ENCODE measurements around the gene CCNA2.
A peak's percentile ranks its signal among the peaks of the same experiment; 100 is the strongest.

The CCNA2 gene

GRCh38 chr4:121823505-121824170, at the start of gene CCNA2:
CCNA2 (minus strand) TSS chr4:121823883; CDS start chr4:121823628, 255 bp downstream.
- DNase-seq, result peak; percentile 97 to 98

- peak; percentile 99 for DNase-seq
These were observed 46.4 kb upstream of the CCNA2 start, which contains the start of gene BBS7 for GRCh38 chr4:121869841-121870822. BBS7 (minus strand) TSS chr4:121870474; CDS start chr4:121870313, 161 bp downstream.

DNA sequence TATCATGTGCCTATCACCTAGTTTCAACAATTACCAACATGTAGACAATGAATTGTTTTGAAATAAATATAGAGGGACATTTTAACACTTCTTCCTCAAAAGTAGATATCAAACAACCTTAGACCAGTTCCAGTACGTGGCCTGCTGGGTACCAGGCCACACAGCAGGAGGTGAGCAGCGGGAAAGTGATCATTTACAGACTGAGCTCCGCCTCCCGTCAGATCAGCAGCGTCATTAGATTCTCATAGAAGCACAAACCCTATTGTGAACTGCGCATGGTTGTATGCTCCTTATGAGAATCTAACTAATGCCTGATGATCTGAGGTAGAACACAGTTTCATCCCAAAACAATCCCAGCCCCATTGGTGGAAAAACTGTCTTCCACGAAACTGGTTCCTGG, 40.1 kb upstream of the CCNA2 start:
- no peak for DNase-seq

GRCh38 chr4:121861426-121861825, 37.7 kb upstream of the CCNA2 start:
- no peak for DNase-seq

- DNase-seq, result no peak
These were observed 36.4 kb upstream of the CCNA2 start for GRCh38 chr4:121860121-121860520.

GRCh38 chr4:121851354-121851753, 27.7 kb upstream of the CCNA2 start:
- no peak for DNase-seq

GRCh38 chr4:121846662-121847061, 23.0 kb upstream of the CCNA2 start:
- no peak for DNase-seq

DNA sequence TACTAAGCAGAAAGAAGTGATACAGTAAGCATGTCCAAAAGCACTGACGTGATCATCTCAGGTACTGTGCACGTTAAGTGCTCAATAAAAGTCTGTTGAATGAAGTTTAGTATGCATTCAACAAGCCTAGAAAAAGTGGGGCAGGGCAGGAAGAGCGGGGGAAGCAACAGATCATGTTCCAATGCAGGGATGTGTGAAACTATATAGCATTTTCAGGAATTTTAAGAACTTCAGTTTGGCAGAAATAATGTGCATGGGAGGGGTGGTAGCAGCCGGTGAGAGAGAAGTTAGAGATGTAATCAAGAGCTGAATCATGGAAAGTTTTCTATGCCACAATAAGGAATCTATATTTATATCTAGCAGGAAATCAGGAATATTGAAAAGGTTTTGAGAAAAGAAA, 19.2 kb upstream of the CCNA2 start:
- DNase-seq, result no peak

GRCh38 chr4:121838136-121838535, 14.5 kb upstream of the CCNA2 start:
- no peak for DNase-seq

- no peak for DNase-seq
These were observed 5.8 kb upstream of the CCNA2 start for GRCh38 chr4:121829511-121829910.

DNA sequence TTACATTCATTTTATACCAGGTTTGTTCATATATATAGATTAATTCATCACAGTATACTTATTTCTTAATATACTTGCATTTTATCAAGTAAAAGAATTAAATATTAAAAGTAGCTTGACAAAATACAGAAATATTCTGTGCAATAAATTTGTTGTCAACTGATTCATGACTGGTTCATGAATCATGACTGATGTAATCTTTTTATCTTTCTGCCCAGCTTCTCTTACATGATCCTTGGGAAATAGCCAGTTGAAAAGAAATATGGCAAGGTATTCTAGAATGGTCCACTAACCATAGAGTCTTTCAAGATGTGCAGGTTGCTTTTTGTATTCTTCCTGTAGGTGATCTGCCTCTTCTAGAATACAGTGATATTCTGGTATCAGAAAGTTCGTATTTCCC, 4.2 kb upstream of the CCNA2 start:
- DNase-seq, result no peak

DNA sequence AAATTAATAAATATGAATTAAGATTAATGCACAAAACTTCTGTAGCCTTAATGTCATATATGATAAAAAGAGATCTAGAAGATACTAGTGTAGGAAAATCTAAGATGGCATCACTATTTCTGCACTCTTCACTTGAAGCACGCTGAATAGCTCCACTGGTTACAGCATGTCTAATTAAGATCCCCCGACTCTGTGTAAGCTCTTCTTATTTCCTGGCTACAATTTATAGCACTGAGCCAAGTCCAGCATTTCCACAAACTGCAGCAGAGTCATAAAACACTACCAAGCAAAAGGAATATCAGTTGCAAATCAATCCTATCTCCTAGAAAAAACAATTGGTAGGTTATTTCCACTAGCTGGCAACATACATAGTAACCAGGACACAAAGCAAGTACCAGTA, 1.3 kb upstream of the CCNA2 start:
- no peak for DNase-seq

GRCh38 chr4:121824171-121824527, 466 bp upstream of the CCNA2 start:
- DNase-seq, result no peak

DNA sequence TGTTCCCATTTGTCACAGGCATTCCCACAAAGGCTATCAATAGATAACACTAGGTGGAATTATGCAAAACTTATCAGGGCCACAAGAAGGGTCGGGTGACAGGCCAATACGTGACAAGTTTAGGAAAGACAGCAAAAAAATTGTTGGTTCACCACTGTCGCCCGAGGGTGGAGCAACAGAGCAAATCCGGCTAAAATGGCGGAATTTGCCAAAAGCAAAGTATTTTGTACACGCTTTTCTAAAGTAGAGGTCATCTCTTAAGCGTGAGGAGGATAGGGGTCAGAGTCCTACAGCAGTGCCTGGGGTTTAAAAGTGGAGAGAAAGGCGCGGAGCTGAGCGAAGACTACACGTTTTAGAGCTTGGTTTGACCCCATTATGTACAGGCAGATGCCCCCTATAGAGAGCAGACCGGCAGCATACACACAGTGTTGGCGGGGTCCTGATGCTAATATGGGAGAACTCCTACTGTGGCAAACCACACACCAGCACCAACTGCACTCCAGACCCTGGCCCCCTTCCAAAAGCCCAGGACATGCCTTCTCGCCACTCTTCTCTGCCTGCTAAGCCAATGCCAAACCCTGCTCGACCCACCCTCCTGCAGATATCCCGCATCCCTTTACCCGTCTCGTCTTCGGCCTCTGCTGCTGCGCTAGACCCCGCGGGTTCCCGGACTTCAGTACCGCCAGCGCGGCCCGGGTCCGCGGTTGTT, 733 bp downstream of the CCNA2 start:
- peak; percentile 59 to 62 for DNase-seq

DNA sequence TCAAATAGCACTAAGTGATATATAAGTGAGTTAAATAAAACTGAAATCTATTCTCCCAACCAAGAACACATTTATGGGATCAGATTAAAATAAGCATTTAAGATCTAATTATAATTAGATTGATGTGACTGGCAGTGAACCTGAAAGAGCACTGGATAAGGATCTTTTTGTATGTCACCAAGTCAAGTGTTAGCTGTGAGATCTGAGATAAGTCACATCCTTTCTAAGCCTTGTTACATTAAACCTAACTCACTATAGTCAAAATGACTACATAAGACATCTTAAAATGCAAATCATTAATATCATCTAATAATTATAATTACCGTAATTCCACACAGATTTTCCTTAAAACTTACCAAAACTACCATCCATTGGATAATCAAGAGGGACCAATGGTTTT, 1.6 kb downstream of the CCNA2 start:
- DNase-seq, result no peak

GRCh38 chr4:121819216-121819965, 4.3 kb downstream of the CCNA2 start:
- no peak for DNase-seq

DNA sequence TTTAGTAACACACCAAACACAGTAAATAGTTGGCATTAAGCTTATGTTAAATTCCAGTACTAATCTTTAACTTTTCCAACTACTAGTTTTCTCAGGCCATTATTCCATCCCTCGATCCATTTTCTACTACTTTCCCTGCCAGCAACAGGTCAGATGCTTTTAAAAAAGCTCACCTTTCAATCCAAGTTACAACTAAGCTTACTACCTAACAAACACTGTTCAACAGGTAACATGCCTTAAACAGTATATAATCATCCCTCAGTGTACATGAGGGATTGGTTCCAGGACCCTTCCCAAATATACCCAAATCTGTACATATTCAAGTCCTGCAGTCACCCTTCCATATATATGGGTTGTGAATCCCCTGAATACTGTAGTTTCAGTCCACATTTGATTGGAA, 5.5 kb downstream of the CCNA2 start:
- DNase-seq, result no peak

DNA sequence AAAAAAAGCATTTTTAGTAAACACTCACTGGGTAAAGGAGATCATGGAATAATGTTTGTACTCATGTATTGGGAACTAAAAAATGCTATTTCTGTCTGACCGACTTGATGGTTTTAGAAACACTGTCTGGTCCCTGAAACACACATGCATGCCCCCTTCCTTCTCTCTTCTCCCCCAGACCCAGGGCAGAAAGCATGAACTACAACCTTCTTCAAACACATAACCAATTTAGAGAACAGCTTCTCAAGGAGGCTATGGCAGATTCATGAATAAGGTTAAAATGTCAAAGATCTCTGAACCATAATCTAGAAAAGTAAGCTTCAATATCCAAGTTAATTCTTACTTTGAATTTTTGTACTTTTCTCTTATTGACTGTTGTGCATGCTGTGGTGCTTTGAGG, 6.0 kb downstream of the CCNA2 start:
- no peak for DNase-seq

- DNase-seq, result no peak
These were observed 6.7 kb downstream of the CCNA2 start for GRCh38 chr4:121817006-121817405.

DNA sequence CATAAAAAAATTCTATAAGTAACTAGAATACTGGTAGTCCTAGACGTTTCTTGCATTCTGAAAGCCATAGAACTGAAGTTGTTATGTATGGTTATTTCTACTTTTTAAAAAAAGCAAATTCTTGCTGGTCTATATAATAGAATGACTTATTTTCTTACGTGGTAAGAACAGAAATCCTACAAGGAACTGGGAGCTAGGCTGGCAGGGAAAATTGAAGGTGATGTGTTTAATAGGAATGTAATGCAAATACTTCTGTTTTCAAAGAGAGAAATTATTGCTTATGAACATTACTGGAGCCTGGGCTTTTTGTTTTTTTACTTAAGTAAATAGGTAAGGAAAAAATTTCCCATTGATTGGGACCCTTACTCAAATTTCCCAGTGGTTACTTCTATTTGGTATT, 8.9 kb downstream of the CCNA2 start:
- DNase-seq, result no peak

DNA sequence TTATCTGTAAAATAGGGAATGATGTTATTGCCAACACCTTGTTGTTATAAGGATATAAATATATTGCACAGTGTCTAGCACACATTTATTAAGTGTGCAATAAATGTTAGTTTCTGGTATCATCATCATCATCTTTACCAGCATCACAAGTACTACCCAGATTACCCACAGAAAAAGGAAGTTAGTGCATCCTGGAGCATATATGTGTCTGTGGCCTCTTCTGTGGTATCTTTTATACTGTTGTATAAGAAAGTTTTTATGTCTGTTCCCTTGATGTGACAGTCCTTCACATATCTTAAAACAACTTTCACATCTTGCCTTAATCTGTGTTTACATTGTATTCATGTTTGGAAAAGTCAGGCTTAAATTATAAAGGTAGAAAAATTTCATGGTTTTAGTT, 12.6 kb downstream of the CCNA2 start:
- DNase-seq, result no peak

DNA sequence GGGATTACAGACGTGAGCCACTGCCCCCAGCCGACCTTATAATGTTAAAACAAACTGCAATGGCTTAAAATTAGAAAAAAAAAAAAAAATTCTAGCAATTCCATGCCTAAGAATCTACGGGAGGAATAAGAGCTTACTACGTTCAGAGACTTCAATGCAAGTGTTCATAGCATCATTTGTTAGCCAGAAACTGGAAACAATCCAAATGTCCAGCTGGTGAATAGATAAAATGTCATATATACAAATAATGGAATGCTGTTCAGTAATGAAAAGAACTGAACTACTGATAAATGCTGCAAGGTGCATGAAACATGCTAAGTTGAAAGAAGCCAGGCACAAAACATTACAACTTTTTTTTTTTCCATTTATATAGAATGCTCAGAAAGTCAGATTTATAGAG, 17.3 kb downstream of the CCNA2 start:
- no peak for DNase-seq

- no peak for DNase-seq
These were observed 22.0 kb downstream of the CCNA2 start for GRCh38 chr4:121801715-121802075.
